ENCODE measurements around the gene FBXO38. TPM values are rescaled to one million over a fixed set of nuclear protein-coding genes. Genes with fewer than 3 reads are reported as not detected.

Gene FBXO38, protein sequence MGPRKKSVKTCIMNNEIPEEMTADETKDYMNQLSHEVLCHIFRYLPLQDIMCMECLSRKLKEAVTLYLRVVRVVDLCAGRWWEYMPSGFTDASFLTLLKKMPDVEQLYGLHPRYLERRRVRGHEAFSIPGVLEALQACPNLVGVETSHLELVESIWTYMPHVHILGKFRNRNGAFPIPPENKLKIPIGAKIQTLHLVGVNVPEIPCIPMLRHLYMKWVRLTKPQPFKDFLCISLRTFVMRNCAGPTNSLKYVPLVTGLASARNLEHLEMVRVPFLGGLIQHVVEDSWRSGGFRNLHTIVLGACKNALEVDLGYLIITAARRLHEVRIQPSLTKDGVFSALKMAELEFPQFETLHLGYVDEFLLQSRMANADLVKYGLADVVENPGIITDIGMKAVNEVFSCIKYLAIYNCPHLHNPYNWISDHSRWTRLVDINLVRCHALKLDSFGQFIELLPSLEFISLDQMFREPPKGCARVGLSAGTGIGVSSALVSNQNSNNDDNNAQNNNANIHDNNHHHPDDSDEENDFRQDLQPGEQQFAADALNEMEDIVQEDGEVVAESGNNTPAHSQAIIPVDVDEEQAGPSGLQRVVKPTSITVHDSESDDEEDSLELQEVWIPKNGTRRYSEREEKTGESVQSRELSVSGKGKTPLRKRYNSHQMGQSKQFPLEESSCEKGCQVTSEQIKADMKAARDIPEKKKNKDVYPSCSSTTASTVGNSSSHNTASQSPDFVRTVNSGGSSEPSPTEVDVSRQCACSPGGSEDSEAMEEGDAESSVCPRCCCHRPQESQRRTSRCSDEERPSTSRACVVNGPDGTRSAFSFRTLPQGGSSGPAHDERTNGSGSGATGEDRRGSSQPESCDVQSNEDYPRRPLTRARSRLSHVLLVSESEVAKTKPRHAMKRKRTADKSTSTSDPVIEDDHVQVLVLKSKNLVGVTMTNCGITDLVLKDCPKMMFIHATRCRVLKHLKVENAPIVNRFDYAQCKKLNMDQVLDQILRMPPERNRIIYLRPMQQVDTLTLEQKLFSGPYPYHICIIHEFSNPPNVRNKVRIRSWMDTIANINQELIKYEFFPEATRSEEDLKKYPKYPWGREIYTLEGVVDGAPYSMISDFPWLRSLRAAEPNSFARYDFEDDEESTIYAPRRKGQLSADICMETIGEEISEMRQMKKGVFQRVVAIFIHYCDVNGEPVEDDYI
- 43.9 and 49.9 TPM in 2 replicates for total RNA-seq (2014; rRNA removed; shearing (Covaris generic))

DNA sequence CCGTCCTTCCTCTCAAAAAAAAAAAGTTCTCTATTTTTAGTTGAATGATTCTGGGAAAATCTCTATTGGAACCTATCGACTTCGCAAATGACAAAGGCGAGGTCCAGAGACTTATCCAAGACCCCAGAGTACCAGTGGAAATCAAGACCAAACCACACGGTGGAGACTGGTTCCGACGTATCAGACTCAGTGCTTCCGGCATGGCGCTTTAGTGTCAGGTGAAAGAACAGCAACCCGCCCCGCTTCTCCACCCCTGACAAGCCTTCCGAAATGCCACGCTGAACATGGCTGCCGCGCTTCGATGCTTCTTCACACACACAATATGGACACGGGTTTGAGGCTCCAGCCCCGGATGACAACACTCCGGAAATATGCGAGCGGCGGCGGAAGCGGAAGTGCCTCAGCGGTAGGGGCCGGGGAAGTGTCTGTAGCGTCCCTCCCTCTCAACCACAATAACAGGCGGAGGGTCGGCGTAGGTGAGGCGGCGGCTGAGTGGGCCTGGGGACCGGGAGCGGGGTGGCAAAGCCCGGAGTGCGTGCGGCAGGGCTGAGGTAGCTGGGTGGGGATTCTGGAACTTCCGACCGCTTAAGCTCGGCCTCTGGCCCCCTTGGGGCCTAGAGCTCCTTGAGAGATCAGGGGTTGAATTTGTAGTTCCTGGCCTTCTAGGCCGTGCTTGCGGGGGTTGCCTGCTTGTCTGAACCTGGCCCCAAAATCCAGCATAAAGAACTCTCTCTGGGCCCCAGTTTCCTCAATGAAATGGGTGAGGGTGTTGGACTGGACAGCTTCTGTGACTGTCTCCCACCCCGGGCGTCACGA lies at the start of gene FBXO38:
FBXO38 (plus strand) TSS at position 395 of the 816 bp plus-strand sequence. CDS start 10,819 bp downstream, outside the sequence.
- Histone ChIP-seq H3K27me3 (no peaks in the 10 kb centered on the region), H3K4me1 (0 out of 2 replicates have a peak, but pooled peaks cover 3% of the 10 kb centered on the region), H3K36me3 (no peaks in the 10 kb centered on the region), H3K27ac (peak within 1 kb of the TSS; percentile 85), H3K4me3 (peak within 1 kb of the TSS; percentile 81), H3K9me3 (replicated peaks) (no peaks in the 10 kb centered on the region)
- peak; percentile 96 to 98 for DNase-seq

DNA sequence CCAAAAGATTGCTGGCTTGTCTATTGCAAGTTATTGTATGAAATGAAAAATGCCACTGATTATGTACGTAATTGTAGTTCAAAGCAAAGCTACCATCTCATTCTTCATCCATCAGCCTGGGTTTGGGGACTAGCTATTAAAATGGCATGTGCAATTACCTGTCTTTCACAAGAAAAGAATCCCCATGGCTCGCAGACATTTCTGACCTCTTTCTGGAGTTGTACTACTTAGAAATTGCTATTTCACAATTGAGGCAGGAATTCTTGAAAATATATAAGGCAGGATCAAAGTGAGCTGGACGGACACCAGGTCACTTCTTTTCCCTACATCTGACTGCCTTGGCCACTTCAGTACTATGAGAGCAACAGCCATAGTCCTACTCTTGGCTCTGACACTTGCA lies 48.5 kb upstream of the FBXO38 start, which contains the start of gene SPINK9:
SPINK9 (plus strand) TSS at position 301 of the 400 bp plus-strand sequence; CDS start at position 356, 55 bp downstream.
- Histone ChIP-seq H3K4me3 (no peak within 1 kb of the TSS), H3K9me3 (replicated peaks) (no peaks in the 10 kb centered on the region), H3K36me3 (no peaks in the 10 kb centered on the region), H3K27ac (no peak within 1 kb of the TSS), H3K4me1 (no peaks in the 10 kb centered on the region), H3K27me3 (no peaks in the 10 kb centered on the region)
- no peak for DNase-seq

DNA sequence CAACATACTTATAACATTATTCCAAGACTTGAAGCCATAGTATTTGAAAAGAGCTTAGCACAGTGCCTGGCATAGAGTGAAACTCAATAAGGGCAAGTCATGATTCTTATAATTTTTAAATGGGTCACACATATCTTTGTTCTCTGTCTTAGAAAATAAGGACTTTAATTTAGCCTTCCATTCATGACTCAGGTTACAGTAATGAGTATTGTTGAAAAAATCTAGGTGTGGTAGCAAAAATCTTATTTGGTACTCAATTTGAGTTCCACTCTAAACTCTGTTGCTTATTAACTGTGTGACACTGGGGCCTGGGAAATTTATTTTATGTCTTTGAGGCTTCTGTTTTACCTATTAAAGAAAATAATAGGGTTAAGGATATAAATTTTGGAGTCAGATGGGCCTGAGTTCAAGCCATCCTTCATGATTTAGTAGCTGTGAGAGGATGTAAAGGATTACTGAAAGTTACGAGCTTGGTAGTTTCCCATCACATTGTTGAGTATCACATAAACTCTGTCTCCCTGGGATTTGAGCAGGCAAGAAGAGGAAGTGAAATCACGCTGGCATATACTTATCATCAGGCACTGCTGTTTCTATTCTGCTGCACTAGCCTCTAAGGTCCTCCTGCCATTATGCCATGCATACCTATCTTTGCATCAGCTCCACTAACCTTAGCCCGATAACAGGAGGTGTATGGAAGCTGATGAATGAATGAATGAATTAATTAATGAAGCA lies 46.9 kb upstream of the FBXO38 start:
- H3K4me3 ChIP-seq = no peak overlapping the region
- no peaks in the 10 kb centered on the region for H3K4me1 ChIP-seq
- DNase-seq = no peak
- no peaks in the 10 kb centered on the region for H3K36me3 ChIP-seq
- H3K27me3 ChIP-seq = no peaks in the 10 kb centered on the region
- no peak overlapping the region for H3K27ac ChIP-seq
- no peaks in the 10 kb centered on the region for H3K9me3 ChIP-seq (replicated peaks)

DNA sequence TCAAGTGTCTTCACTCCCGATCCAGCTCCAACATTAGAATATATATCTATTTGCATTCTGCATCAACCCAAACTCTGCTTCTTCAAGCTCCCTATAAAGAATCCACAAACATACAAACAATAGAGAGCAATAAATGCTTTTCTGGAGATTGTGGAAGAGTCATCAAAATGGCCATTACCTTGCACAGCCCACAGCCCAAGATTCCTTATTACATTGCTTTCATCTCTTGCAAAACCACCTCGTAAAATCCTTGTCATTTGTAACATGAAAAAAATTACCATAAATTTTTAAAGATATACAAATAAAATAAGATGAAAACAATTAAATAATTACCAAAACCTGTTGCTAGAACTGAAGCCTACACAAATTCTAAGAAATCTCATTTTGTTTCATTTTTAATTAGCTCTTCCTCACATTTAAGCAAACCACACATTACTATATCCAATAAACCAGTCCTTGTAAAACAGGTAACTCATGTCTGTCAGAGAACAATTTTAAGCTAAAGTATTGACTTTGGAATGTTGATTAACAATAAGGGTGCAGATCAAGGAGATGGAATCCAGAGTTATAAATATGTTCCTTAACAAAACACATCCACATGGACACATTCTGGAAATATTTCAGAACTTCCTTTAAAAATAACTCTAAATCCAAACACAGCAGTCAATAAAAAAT lies 41.2 kb upstream of the FBXO38 start:
- no peaks in the 10 kb centered on the region for H3K36me3 ChIP-seq
- no peak overlapping the region for H3K4me3 ChIP-seq
- no peaks in the 10 kb centered on the region for H3K4me1 ChIP-seq
- no peaks in the 10 kb centered on the region for H3K27me3 ChIP-seq
- no peaks in the 10 kb centered on the region for H3K9me3 ChIP-seq (replicated peaks)
- no peak for DNase-seq
- no peak overlapping the region for H3K27ac ChIP-seq

DNA sequence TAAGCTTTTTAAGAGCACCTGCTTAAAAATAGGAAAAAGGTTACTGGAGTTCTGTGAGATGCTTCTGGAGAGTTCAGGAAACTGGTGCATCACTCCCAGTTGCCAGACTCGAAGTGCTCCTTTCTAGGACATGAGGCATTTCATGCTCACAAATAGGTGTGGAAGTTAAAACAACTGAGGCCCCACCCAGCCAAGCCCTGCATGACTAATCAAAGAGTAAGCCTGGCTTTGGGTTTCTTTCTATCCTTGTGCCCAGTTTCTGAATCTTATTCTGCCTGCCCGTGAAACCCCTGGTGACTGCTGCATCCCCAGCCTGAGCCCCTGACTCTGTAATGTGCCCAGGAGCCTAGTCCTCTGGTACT lies 40.7 kb upstream of the FBXO38 start:
- Histone ChIP-seq H3K9me3 (replicated peaks) (no peaks in the 10 kb centered on the region), H3K4me1 (no peaks in the 10 kb centered on the region), H3K27ac (no peak overlapping the region), H3K4me3 (no peak overlapping the region), H3K36me3 (no peaks in the 10 kb centered on the region), H3K27me3 (no peaks in the 10 kb centered on the region)
- DNase-seq = peak; percentile 3 to 4

DNA sequence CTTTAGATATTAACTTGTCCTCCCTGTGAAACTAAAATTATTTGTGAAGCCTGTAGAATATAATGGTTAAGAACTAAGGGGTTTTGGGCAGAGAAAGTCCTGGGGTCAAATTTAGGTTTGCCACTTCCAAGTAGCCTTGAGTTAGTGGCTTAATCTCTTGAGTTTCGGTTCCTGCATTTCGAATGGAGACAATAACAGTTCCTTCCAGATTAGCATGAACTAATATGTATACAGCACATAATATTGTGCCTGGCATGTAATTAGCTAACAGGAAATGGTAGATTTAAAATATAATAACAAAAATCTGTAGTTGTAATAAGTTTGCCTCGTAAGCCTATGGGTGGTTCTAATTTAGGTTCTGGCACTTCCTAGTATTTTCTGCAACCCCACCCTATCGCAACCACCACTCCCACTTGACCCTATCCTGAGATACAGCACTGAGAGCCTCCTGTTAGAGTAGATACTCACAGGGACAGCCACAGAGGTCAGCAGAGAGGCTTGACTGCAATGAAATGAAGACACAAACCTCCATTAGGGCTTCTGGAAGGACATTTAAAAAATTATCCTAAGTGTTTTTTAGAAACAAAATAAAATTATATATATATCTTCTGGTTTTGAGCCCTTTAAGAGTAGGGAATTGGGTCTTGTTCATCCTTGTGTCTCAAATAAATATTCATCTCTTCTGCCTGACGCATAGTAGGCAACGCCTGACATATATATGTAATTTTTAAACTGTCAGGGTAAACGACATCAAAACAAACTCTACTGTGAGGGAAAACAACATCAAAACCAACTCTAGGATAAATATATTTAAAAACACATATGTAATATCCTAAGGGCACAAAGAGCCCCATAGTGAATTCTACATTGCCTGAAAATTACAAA lies 39.9 kb upstream of the FBXO38 start:
- Histone ChIP-seq H3K36me3 (no peaks in the 10 kb centered on the region), H3K4me1 (no peaks in the 10 kb centered on the region), H3K27ac (no peak overlapping the region), H3K27me3 (no peaks in the 10 kb centered on the region), H3K4me3 (no peak overlapping the region), H3K9me3 (replicated peaks) (no peaks in the 10 kb centered on the region)
- DNase-seq = no peak

DNA sequence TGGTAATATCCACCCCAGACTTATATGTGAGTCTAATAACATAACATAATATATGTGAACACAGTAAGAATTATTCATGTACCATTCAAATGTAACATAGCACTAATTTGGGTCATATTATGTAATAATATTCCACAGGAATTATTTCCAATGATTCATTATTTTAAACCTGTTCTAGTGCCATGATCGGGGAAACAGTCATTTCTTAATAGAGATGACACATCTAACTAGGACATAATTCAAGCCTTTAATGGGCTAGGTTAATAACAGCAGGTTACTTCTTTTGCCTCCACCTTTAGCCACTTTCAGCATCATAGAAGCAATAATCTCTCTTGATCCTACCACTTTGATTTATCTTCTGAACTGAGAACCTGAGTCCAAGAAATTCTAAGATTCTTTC lies 36.1 kb upstream of the FBXO38 start:
- Histone ChIP-seq H3K27me3 (no peaks in the 10 kb centered on the region; the same call in 1 of the 2 replicates), H3K36me3 (no peaks in the 10 kb centered on the region), H3K4me3 (no peak overlapping the region), H3K27ac (no peak overlapping the region), H3K9me3 (replicated peaks) (no peaks in the 10 kb centered on the region), H3K4me1 (no peaks in the 10 kb centered on the region)
- DNase-seq = no peak

DNA sequence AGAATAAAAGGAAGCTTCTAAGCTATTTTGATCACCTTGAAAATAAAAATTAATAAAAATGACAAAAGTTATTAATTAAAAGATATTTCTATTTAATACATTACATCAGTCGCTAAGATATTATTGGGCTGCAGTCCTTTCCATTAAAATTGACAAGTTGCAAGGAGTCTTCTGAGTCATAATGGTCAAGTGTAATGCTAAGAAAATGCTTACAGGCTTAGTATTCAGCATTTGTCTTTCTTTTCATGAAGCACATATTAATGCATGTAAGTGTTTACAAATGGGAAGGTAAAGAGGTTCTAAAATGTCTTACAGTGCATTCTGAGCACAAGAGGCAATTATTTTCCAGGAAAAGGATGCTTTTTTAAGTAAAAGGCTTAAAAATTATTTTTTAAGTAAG lies 31.1 kb upstream of the FBXO38 start:
- Histone ChIP-seq H3K9me3 (replicated peaks) (no peaks in the 10 kb centered on the region; the same call in 1 of the 2 replicates), H3K27ac (no peak overlapping the region), H3K36me3 (no peaks in the 10 kb centered on the region), H3K27me3 (no peaks in the 10 kb centered on the region; the same call in 1 of the 2 replicates), H3K4me1 (no peaks in the 10 kb centered on the region), H3K4me3 (no peak overlapping the region)
- DNase-seq = no peak

DNA sequence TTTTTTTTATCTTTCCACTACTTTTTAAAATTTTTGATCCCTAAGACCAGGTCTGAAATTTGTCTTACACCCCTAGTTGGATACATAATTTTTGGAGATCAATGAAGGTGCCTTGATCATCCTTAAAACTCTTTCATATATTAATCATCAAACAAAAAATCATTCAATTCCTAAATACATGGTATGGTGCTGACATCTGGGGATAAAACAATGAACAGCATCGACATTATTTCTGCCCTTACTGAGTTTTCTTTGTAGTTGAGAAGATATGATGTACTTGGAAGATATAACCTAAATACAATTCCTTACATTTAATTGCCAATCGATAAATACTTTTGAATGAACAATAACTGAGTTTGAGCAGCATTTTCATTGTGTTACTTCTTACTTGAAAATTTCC lies 30.1 kb upstream of the FBXO38 start:
- H3K27me3 ChIP-seq = no peaks in the 10 kb centered on the region; the same call in 1 of the 2 replicates
- no peaks in the 10 kb centered on the region; the same call in 1 of the 2 replicates for H3K9me3 ChIP-seq (replicated peaks)
- H3K4me3 ChIP-seq = no peak overlapping the region
- H3K4me1 ChIP-seq = no peaks in the 10 kb centered on the region
- no peaks in the 10 kb centered on the region for H3K36me3 ChIP-seq
- DNase-seq = no peak
- no peak overlapping the region for H3K27ac ChIP-seq

DNA sequence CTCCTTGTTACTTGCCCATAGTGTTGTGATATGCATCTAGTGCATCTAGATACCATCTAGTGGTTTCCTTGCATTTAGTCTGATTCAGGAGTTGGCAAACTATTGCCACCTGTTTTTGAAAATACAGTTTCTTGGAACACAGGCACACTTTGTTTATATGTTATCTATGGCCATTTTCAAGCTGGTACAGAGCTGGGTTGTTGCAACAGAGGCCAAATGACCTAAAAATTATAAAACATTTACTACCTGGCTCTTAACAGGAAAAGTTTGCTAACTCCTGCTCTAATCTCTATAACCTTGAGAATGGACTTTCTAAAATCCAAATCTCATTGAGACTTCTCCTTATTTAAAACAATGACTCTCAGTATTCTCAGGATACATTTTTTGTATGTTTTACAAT lies 19.4 kb upstream of the FBXO38 start:
- no peaks in the 10 kb centered on the region for H3K4me1 ChIP-seq
- H3K36me3 ChIP-seq = no peaks in the 10 kb centered on the region
- H3K27ac ChIP-seq = no peak overlapping the region
- no peaks in the 10 kb centered on the region for H3K9me3 ChIP-seq (replicated peaks)
- H3K4me3 ChIP-seq = no peak overlapping the region
- no peak for DNase-seq
- no peaks in the 10 kb centered on the region for H3K27me3 ChIP-seq

DNA sequence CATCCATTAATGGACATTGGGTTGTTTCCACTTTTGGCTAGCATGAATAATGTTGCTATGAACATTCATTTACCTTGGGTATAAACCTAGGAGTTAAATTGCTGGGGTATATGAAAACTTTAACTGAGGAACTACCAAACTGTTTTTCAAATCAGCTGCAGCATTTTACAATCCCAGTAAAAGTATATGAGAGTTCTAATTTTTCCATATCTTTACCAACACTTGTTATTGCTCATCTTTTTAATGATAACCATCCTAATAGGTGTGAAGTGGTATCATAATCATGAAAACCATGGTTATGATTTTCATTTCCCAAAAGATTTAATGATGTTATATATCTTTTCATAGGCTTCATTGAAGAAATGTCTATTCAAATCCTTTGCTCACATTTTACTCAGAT lies 15.5 kb upstream of the FBXO38 start:
- DNase-seq = no peak
- H3K4me1 ChIP-seq = no peaks in the 10 kb centered on the region
- H3K36me3 ChIP-seq = no peaks in the 10 kb centered on the region
- no peaks in the 10 kb centered on the region for H3K27me3 ChIP-seq
- no peak overlapping the region for H3K27ac ChIP-seq
- no peak overlapping the region for H3K4me3 ChIP-seq
- H3K9me3 ChIP-seq (replicated peaks) = no peaks in the 10 kb centered on the region

DNA sequence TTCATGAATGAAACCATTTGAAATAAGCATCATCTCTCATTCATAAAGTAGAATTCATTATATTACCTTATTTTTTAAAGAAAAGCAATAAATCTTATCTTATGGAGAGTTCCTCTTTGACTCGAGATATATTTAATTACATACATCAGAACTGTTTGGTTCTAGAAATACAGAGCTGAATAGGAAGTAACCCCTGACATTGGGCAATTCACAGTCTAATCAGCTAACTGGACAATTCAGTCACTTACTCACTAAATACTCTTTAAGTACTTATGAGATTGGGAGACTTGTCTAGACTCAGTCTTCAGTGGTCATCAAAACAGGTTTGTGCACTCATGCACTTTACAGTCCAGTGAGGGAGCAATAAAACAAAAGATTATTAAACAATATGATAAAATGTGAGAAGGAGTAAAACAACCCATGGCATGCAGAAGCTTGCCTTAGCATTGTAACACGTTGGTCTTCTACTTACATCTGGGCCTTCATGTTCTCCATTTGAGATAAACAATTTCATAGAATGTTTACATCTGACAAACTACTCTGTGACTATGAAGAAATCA lies 11.5 kb upstream of the FBXO38 start:
- no peaks in the 10 kb centered on the region for H3K9me3 ChIP-seq (replicated peaks)
- DNase-seq = no peak
- H3K27ac ChIP-seq = no peak overlapping the region
- no peaks in the 10 kb centered on the region for H3K4me1 ChIP-seq
- H3K27me3 ChIP-seq = no peaks in the 10 kb centered on the region
- no peaks in the 10 kb centered on the region for H3K36me3 ChIP-seq
- H3K4me3 ChIP-seq = no peak overlapping the region
